HG02759 (cell line): ENCODE results near the gene PRPF40A.
A peak's percentile ranks its signal among the peaks of the same experiment; 100 is the strongest.

Experiments used
- ATAC-seq: cut with Tn5 transposase; IDR thresholded peaks from one replicate; pipeline ENCODE4 v1.9.1; 2021; ENCODE audit warnings: mild to moderate bottlenecking, moderate library complexity; ENCODE audit not compliant: unreplicated experiment

Gene PRPF40A

GRCh38 chr2:152655880-152656279, 61.4 kb downstream of the PRPF40A start:
- ATAC-seq = no peak

- no peak for ATAC-seq
Observed at GRCh38 chr2:152651834-152652233, 65.4 kb downstream of the PRPF40A start.

- ATAC-seq = no peak
Observed at GRCh38 chr2:152650768-152651371, 66.4 kb downstream of the PRPF40A start.

- ATAC-seq = no peak
Observed at GRCh38 chr2:152649997-152650396, 67.3 kb downstream of the PRPF40A start.

GRCh38 chr2:152648336-152648735, 68.9 kb downstream of the PRPF40A start:
- no peak for ATAC-seq

- ATAC-seq = no peak
Observed at GRCh38 chr2:152647552-152647951, 69.7 kb downstream of the PRPF40A start.

GRCh38 chr2:152646775-152647174, 70.5 kb downstream of the PRPF40A start:
- ATAC-seq = no peak

- ATAC-seq = no peak
Observed at GRCh38 chr2:152646264-152646663, 71.0 kb downstream of the PRPF40A start.

- no peak for ATAC-seq
Observed at GRCh38 chr2:152644189-152644873, 72.9 kb downstream of the PRPF40A start.

GRCh38 chr2:152638590-152638989, 78.7 kb downstream of the PRPF40A start:
- ATAC-seq = no peak

GRCh38 chr2:152638056-152638455, 79.2 kb downstream of the PRPF40A start:
- no peak for ATAC-seq

- ATAC-seq = no peak
Observed at GRCh38 chr2:152637251-152637650, 80.0 kb downstream of the PRPF40A start.

GRCh38 chr2:152635635-152636298, 81.5 kb downstream of the PRPF40A start:
- ATAC-seq = peak; percentile 65

- ATAC-seq = no peak
Observed at GRCh38 chr2:152632736-152633135, 84.5 kb downstream of the PRPF40A start.

GRCh38 chr2:152630466-152630865, 86.8 kb downstream of the PRPF40A start:
- no peak for ATAC-seq

- ATAC-seq = no peak
Observed at GRCh38 chr2:152629202-152629601, 88.1 kb downstream of the PRPF40A start.

GRCh38 chr2:152627351-152627957, 89.8 kb downstream of the PRPF40A start:
- ATAC-seq = no peak

GRCh38 chr2:152626911-152627339, 90.3 kb downstream of the PRPF40A start:
- no peak for ATAC-seq

GRCh38 chr2:152624805-152625204, 92.5 kb downstream of the PRPF40A start:
- no peak for ATAC-seq

- no peak for ATAC-seq
Observed at GRCh38 chr2:152623775-152624174, 93.5 kb downstream of the PRPF40A start.

- no peak for ATAC-seq
Observed at GRCh38 chr2:152623076-152623740, 94.1 kb downstream of the PRPF40A start.
